ENCODE results near the gene PXN.
"Not testable (repeated sequence)": the region's sequence is repeated elsewhere in the genome, so short reads cannot be mapped to it uniquely, and the experiment has no call there.

The PXN gene

DNA sequence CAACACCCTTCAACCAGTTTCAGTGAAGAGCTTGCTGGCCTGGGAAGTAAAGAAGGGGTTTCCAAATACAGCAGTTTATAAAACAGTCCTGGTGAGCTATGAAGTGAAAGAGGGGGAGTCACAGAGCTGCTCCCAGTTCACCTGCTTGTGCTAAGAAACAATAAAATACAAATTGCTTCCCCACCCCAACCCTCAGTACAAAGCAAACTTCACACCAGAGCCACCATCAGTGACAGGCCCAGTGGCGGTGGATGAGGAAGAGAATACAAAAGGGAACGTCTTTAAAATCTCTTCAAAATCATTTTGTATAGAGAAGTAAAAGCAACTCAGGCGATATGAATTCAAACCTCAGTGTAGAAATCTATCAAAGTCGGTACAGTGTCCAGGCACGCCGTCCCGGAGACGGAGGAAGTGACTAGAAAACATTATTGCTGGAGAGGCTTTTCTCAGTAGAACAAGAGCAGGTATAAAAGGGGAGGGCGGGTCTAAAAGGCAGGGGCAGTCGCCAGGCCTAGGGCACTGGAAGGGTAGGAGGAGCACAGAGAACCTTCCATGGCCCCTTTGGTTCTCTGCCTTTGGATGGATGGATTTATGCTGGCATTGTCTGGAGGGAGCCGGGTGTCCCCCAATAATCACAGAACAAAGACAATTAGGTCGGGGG is 54.2 kb downstream of the PXN start:
- no peak overlapping the region for H3K4me3 ChIP-seq (ENCODE audit: low read depth, low read length)
- TF ChIP-seq, protein P1, sequence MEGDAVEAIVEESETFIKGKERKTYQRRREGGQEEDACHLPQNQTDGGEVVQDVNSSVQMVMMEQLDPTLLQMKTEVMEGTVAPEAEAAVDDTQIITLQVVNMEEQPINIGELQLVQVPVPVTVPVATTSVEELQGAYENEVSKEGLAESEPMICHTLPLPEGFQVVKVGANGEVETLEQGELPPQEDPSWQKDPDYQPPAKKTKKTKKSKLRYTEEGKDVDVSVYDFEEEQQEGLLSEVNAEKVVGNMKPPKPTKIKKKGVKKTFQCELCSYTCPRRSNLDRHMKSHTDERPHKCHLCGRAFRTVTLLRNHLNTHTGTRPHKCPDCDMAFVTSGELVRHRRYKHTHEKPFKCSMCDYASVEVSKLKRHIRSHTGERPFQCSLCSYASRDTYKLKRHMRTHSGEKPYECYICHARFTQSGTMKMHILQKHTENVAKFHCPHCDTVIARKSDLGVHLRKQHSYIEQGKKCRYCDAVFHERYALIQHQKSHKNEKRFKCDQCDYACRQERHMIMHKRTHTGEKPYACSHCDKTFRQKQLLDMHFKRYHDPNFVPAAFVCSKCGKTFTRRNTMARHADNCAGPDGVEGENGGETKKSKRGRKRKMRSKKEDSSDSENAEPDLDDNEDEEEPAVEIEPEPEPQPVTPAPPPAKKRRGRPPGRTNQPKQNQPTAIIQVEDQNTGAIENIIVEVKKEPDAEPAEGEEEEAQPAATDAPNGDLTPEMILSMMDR (IDR thresholded peaks at IDR 0.05; ENCODE audit: insufficient read depth, low read depth, low read length, missing control alignments) = no peak
- DNase-seq (ENCODE audit: low read depth) = no peak

DNA sequence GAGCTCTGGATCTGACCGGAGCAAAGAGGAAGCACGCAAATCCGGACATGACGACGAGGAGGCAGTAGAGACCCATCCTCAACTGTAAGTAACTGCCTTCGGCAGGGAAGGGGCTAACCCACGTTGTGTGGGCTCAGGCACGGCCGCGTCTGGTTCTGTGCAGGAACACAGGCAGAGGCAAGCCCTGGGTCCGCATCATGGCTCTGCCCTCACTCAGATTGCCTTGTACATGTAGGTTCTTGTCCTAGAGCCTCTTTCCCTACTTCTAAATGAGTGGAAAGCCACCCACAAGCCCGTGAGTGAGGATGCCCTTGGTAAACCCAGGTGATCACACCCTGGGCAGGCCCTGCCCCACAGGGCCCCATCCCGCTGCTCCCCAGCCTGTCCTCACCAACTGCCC is 55.7 kb downstream of the PXN start:
- TF ChIP-seq, protein P1 (IDR thresholded peaks at IDR 0.05; ENCODE audit: insufficient read depth, low read depth, low read length, missing control alignments) = no peak

DNA sequence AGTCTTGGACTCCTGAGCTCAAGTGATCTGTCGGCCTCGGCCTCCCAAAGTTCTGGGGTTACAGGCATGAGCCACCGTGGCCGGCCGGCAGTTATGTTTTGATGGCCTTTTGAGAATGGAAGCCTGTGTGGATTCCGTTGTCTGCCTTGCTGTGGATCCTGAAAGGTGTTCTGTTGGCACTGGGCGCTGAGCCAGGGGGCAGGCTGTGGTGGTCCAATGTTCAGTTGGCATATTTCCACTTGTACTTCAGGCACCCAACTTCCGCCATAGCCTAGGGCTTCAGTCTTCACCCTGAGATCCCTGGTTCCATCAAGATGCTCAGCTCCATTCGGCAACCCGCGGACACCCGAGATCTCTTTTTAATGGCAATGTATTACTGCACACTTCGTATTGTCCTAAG is 58.3 kb downstream of the PXN start:
- TF ChIP-seq, protein P1 (IDR thresholded peaks at IDR 0.05; ENCODE audit: insufficient read depth, low read depth, low read length, missing control alignments) = no peak

More for the DNA sequence above, 55.7 kb downstream of the PXN start:
- DNase-seq (ENCODE audit: low read depth) = no peak
- no peak overlapping the region for H3K4me3 ChIP-seq (ENCODE audit: low read depth, low read length)

DNA sequence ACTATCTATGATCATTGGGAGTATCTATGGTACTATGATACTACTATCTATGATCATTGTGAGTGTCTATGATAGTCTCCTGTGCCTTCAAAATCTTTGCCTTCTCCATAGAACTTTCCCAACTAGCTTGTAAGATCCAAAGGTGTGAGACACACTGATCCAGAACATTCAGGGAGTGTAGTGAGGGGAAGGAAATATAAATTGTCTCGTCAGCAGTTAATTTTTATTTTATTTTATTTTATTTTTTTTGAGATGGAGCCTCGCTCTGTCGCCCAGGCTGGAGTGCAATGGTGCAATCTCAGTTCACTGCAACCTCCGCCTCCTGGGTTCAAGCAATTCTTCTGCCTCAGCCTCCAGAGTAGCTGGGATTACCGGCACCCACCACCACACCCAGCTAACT is 58.7 kb downstream of the PXN start:
- DNase-seq (ENCODE audit: low read depth); H3K4me3 ChIP-seq (ENCODE audit: low read depth, low read length): not testable (repeated sequence)

More for the DNA sequence above, 58.3 kb downstream of the PXN start:
- DNase-seq (ENCODE audit: low read depth) = no peak
- H3K4me3 ChIP-seq (ENCODE audit: low read depth, low read length) = no peak overlapping the region

DNA sequence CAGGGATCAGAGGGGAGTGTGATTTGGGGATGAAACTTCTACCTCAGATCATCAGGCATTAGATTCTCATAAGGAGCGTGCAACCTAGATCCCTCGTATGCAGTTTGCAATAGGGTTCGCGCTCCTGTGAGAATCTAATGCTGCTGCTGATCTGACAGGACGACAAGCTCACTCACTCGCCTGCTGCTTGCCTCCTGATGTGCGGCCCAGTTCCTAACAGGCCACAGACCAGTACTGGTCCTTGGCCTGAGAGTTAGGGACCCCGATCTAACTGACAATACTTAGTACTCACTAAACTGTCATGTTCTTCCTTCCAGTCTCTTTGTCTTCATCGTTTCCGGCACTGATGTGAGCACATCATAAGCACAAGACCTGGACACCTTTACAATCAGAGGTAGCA is 59.3 kb downstream of the PXN start:
- DNase-seq (ENCODE audit: low read depth) = no peak
- TF ChIP-seq, protein P1 (IDR thresholded peaks at IDR 0.05; ENCODE audit: insufficient read depth, low read depth, low read length, missing control alignments) = no peak
- H3K4me3 ChIP-seq (ENCODE audit: low read depth, low read length) = no peak overlapping the region

DNA sequence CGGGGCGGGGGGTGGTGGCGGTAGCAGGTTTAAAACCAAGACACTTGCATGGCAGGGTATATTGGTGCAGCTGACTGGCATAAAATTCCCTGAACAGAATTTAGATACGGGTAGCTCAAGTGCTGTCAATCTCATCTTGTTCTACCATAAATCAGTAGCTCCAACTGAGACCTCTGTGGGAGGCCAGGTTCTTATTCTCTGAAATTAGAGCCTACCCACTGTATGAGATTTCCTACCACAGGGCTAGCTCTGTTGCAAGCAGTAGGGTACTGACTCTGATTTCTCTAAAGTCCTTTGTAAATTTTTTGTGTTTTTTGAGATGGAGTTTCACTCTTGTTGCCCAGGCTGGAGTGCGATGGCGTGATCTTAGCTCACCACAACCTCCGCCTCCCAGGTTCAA is 61.4 kb downstream of the PXN start:
- H3K4me3 ChIP-seq (ENCODE audit: low read depth, low read length) = no peak overlapping the region
- no peak for DNase-seq (ENCODE audit: low read depth)
- TF ChIP-seq, protein P1 (IDR thresholded peaks at IDR 0.05; ENCODE audit: insufficient read depth, low read depth, low read length, missing control alignments) = no peak

DNA sequence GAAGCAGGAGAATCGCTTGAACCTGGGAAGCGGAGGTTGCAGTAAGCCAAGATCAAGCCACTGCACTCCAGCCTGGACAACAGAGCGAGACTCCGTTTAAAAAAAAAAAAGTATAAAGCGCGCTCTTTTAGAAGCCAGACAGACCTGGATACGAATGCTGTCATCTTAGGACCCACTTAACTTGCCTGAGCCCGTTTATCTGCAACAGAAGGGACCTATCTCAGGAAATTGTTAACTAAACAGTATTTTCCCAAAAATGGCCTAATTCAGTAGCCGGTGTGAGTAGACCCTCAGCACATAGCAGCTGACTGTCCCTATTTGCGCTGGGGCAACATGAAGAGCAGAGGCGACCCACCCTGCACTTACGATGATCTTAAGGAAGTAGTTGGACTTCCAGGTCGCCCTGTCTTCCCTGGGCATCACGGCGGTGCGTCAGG is 65.1 kb downstream of the PXN start:
- TF ChIP-seq, protein P1 (IDR thresholded peaks at IDR 0.05; ENCODE audit: insufficient read depth, low read depth, low read length, missing control alignments) = no peak

More for the DNA sequence above, 65.1 kb downstream of the PXN start:
- peak overlapping the region; percentile 67 for H3K4me3 ChIP-seq (ENCODE audit: low read depth, low read length)
- no peak for DNase-seq (ENCODE audit: low read depth)

All from GM12865 (cell line).